Neutrophil (primary cell): ENCODE results near the gene SIM2.

Experiments
- H3K27ac ChIP-seq: fragments of 200-600 bp; sonication (generic); 2 replicates; pipeline ENCODE4 v1.5.1; 2016; ENCODE audit warnings: mild to moderate bottlenecking, moderate library complexity
- H3K27me3 ChIP-seq: fragments of 200-600 bp; sonication (generic); 2 replicates; pipeline ENCODE4 v1.6.0; 2016; ENCODE audit warnings: mild to moderate bottlenecking
- H3K36me3 ChIP-seq: fragments of 200-600 bp; sonication (generic); 2 replicates; pipeline ENCODE4 v1.5.1; 2017
- H3K4me1 ChIP-seq, 2 experiments: fragments of 200-600 bp in 1 of 2; sonication (generic) in 1 of 2; 1 replicate in 1 of 2; 2 replicates in 1 of 2; pipeline versions ENCODE4 v1.5.1 to v1.6.1; 2013 to 2016; ENCODE audit warnings: low read depth in 1 of 2, low read length in 1 of 2, mild to moderate bottlenecking in 1 of 2, moderate library complexity in 1 of 2; ENCODE audit not compliant: control insufficient read depth in 1 of 2, insufficient read depth in 1 of 2
- H3K4me3 ChIP-seq, 2 experiments: fragments of 200-600 bp in 1 of 2; sonication (generic) in 1 of 2; 1 replicate in 1 of 2; 2 replicates in 1 of 2; pipeline ENCODE4 v1.5.1; 2013 to 2016; ENCODE audit warnings: low read depth in 1 of 2, low read length in 1 of 2, mild to moderate bottlenecking in 1 of 2, moderate library complexity in 1 of 2
- H3K9me3 ChIP-seq: fragments of 200-600 bp; sonication (generic); 2 replicates; pipeline ENCODE4 v1.5.1; 2016
- TF ChIP-seq, protein P1 (sequence below): fragments of 200-600 bp; sonication (generic); IDR thresholded peaks from 2 replicates; pipeline ENCODE4 v1.5.1; 2016; ENCODE audit warnings: antibody characterized with exemption

The SIM2 gene

DNA sequence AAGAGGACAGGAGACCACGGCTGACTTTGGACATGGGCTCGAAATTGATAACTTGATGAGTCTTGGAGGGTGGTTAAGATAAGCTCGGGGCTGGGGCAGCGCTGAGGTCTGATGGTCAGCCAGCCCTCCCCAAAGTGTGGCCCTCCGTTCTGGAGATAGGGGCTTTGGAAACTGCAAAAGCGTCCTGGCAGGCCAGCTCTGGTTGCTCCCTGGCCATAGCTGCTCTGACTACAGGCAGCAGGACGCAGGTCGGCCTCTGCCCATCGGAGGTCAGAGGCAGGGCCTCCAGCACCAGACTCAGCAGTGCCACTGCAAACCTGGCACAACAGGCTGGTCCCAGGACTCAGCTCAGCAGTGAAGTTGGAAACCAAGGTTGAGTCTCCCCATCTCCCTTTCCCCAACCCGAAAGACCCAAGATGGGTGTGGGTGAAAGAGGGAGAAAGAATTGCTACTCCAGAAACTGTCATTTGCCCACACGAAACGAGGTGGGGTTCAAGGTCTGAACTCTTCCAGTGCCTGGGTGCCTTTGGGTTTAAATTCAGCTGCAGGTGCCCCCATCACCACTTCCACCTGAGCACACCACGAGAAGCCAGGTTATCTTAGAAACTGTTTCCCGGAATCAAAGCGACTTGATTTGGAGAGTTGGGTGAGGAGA is 4.8 kb downstream of the SIM2 start:
- Histone ChIP-seq H3K4me3 (no peak overlapping the region), H3K36me3 (no peaks in the 10 kb centered on the region), H3K27ac (no peak overlapping the region), H3K4me1 (no peaks in the 10 kb centered on the region), H3K27me3 (peaks cover 100% of the 10 kb centered on the region), H3K9me3 (no peaks in the 10 kb centered on the region)
- TF ChIP-seq, protein P1, sequence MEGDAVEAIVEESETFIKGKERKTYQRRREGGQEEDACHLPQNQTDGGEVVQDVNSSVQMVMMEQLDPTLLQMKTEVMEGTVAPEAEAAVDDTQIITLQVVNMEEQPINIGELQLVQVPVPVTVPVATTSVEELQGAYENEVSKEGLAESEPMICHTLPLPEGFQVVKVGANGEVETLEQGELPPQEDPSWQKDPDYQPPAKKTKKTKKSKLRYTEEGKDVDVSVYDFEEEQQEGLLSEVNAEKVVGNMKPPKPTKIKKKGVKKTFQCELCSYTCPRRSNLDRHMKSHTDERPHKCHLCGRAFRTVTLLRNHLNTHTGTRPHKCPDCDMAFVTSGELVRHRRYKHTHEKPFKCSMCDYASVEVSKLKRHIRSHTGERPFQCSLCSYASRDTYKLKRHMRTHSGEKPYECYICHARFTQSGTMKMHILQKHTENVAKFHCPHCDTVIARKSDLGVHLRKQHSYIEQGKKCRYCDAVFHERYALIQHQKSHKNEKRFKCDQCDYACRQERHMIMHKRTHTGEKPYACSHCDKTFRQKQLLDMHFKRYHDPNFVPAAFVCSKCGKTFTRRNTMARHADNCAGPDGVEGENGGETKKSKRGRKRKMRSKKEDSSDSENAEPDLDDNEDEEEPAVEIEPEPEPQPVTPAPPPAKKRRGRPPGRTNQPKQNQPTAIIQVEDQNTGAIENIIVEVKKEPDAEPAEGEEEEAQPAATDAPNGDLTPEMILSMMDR: no peak

DNA sequence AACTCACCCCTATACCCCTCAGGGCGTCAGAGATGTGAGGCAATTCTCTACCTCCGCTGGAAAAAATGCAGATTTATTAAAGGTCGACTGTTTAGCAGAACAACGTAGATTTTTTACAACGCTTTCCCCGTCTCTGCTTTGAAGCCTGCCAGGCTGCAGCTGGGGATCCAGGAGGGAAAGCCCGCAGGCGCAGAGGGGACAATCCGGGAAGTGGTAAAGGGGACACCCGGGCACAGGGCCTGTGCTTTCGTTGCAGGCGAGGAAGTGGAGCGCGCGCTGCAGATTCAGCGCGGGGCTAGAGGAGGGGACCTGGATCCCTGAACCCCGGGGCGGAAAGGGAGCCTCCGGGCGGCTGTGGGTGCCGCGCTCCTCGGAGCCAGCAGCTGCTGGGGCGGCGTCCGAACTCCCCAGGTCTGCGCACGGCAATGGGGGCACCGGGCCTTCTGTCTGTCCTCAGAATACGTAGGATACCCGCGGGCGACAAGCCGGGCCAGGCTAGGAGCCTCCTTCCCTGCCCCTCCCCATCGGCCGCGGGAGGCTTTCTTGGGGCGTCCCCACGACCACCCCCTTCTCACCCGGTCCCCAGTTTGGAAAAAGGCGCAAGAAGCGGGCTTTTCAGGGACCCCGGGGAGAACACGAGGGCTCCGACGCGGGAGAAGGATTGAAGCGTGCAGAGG is 5.5 kb downstream of the SIM2 start:
- no peak overlapping the region for H3K27ac ChIP-seq
- no peaks in the 10 kb centered on the region for H3K36me3 ChIP-seq
- no peak overlapping the region for H3K4me3 ChIP-seq
- H3K4me1 ChIP-seq: no peaks in the 10 kb centered on the region
- H3K9me3 ChIP-seq: no peaks in the 10 kb centered on the region
- peaks cover 100% of the 10 kb centered on the region for H3K27me3 ChIP-seq
- TF ChIP-seq, protein P1: no peak

DNA sequence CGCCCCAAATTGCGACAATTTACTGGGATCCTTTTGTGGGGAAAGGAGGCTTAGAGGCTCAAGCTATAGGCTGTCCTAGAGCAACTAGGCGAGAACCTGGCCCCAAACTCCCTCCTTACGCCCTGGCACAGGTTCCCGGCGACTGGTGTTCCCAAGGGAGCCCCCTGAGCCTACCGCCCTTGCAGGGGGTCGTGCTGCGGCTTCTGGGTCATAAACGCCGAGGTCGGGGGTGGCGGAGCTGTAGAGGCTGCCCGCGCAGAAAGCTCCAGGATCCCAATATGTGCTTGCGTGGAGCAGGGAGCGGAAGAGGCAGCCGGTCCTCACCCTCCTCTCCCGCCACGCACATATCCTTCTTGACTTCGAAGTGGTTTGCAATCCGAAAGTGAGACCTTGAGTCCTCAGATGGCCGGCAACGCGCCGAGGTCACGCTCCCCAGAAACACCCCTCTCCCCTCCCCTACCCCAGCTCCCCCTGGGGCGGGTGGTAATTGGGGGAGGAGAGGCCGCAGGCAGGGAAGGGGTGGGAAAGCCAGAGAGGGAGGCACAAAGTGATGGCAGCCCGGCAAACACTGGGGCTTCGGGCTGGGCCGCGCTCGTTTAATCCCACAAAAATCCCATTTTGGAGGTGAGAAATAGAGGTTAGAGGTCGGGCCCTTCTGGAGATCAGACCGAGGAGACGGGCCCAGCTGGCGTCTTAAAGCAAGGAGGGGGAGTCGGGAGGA is 6.2 kb downstream of the SIM2 start:
- H3K27me3 ChIP-seq: peaks cover 100% of the 10 kb centered on the region
- no peaks in the 10 kb centered on the region for H3K36me3 ChIP-seq
- H3K4me1 ChIP-seq: no peaks in the 10 kb centered on the region
- no peak overlapping the region for H3K4me3 ChIP-seq
- H3K9me3 ChIP-seq: no peaks in the 10 kb centered on the region
- no peak overlapping the region for H3K27ac ChIP-seq
- TF ChIP-seq, protein P1: no peak

DNA sequence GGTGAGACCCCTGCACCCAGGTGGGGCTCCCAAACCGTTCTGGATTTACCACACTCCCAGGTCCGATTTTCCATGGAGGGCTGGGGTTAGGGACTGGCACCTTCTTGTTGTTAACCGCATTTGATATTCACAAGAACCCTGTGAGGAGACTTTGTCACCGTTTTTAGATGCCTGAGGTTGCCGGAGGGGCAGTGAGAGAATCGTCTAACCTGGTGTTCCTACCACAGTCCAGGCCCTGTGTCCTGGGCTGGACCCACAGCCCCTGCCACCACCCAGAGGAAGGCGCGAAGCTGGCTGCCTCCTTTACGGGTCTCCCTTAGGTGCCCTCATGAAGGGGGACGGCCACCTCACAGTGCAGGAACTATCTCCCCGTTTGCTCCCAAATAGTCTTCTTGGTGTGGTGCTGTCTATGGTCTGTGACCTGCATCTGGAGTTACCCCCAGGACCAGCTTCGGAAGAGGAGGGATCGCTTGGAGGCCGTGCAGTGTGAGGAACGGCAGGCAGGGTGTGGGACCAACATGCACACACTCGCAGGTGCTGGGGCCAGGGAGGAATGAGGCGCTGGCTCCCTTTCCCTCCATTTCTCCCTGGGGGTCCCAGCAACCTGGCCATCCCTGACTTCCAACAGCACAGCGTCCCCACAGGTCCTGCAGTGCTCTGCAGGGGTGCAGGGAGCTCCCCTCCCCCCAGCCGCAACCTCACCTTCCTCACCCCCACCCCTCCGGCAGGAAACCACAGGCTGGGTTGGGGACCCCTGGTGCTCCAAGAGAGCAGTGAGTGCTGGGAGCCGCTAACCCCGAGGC is 7.0 kb downstream of the SIM2 start:
- H3K4me3 ChIP-seq: no peak overlapping the region
- TF ChIP-seq, protein P1: no peak
- H3K9me3 ChIP-seq: no peaks in the 10 kb centered on the region
- peaks cover 100% of the 10 kb centered on the region for H3K27me3 ChIP-seq
- no peak overlapping the region for H3K27ac ChIP-seq
- H3K36me3 ChIP-seq: no peaks in the 10 kb centered on the region
- no peaks in the 10 kb centered on the region for H3K4me1 ChIP-seq

DNA sequence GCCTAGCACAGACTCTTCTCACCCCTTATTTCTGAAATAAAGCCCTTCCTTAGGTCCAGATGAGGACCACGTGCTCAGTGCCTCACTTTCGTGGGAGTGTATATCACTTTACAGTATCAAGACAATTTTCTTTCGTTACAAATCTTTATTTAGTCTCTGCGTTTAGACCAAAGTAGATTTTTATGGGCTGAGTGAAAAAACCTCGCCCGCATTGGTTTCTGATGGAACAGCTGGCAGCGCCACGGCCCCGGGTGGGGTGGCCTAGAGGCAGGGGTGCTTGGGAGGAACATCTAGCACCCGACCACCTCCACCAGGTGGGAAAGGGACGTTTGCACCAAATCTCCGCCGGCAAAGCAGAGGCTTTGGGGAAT is 7.6 kb downstream of the SIM2 start:
- Histone ChIP-seq H3K9me3 (no peaks in the 10 kb centered on the region), H3K27ac (no peak overlapping the region), H3K4me3 (no peak overlapping the region), H3K36me3 (no peaks in the 10 kb centered on the region), H3K27me3 (peaks cover 100% of the 10 kb centered on the region), H3K4me1 (no peaks in the 10 kb centered on the region)
- TF ChIP-seq, protein P1: no peak
